GM19023 (cell line): ENCODE data around the gene CIDEA.

ENCODE experiments used
- ATAC-seq: cut with Tn5 transposase; IDR thresholded peaks from one replicate; pipeline ENCODE4 v1.9.1; 2021; ENCODE audit warnings: mild to moderate bottlenecking, moderate library complexity; ENCODE audit not compliant: unreplicated experiment

Gene CIDEA

DNA sequence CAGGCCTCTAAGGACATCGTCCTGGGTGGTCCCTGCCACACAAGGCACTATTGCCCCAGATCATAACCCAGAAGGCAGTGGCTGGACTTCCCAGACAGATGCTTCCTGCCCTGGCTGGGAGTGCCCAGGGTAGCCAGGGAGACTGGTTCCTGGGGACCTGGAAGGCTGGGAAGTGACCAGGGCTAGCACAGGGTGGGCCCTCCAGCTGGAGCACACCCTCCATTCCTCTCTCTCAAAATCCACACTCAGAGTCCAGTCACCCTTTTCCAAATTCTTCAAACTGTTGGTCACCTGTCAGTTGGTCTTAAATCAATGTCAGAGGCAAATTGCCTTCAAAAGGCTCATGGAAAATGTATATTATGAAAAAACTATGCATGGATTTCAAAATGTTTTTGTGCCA lies 42.3 kb downstream of the CIDEA start:
- no peak for ATAC-seq

DNA sequence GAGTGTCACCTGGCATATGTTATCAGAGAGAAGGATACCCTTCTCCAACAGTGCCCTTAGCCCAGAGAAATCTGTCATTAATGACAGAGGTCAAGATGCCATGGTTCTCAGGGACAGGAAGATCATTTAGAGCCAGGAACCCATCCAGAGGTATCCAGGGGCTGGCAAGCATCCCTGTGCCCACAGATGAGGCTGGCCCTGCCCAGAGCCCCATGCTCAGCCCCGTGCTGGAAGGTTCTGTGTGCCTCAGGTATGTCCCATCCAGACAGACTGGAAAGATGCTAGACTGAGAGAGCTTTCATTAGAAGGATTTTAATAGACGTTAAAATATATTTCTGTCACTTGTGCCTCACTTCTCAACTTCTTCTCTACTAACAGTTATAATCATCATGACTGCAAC lies 45.7 kb downstream of the CIDEA start:
- ATAC-seq, result no peak

DNA sequence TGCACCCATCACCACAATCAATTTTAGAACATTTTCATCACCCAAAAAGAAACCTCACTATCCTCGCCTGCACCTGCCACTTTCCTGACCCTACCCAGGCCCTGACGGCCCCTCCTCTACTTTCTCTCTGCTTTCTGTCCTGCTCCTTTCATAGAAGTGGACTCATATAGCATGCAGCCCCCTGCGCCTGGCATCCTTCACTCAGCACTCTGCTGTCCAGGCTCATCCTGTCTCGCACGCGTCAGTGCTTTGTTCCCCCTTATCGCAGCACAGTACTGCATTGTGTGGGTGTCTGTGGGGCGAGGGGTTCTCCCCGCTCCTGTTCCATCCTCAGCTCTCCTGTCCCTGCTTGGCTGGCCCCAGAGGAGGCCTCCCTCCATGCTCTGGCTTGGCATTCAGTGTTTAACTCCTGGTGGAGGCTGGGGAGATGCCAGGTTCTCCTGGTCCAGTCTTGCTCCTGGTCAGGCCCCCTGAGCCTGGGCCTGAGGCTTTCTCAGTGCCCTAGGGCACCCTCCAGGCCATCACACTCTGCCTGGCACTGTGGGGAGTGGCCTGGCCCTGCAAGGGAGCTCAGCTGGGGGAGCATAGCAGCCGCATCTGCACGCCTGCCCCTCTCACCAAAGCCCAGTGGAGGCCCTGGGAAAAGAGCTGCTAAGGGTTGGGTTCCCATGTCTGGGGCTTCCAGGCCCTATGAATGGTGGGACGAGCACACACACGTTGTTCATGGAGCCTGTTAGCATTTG lies 47.3 kb downstream of the CIDEA start:
- no peak for ATAC-seq

DNA sequence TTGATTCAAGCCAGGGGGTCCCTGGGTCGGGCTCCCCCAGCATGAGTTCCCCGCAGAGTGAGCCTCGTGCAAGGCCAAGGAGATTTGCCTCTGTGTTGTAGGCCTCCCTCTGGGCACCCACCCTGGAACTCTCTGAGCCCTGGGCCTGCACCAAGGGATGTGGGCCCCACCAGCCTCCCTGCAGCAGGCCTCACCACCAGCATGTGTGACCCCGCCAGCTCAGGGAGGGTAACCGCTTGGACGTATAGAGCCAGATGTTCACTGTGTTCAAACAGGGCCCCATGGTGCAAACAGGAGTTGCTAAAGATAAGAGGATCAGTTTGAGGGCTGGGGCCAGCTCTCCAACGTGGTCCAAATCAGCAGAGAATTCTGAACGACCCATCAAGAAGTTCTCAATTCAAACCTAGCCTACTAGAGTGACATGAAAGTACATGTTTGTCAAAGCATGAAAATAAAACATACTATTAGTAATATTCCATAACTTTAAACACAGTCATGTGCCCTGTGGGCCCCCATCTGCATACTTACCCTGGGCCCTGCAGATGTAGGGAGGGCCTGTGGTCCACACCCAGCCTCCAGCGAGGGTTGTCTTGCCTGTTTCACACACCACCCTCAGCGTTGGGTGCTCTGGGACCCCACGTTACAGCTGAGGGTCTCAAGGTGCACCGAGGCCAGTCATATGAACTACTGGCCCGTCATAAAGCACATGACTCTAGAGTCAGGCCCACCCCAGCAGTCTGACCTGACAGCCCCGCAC lies 48.4 kb downstream of the CIDEA start:
- ATAC-seq, result no peak

DNA sequence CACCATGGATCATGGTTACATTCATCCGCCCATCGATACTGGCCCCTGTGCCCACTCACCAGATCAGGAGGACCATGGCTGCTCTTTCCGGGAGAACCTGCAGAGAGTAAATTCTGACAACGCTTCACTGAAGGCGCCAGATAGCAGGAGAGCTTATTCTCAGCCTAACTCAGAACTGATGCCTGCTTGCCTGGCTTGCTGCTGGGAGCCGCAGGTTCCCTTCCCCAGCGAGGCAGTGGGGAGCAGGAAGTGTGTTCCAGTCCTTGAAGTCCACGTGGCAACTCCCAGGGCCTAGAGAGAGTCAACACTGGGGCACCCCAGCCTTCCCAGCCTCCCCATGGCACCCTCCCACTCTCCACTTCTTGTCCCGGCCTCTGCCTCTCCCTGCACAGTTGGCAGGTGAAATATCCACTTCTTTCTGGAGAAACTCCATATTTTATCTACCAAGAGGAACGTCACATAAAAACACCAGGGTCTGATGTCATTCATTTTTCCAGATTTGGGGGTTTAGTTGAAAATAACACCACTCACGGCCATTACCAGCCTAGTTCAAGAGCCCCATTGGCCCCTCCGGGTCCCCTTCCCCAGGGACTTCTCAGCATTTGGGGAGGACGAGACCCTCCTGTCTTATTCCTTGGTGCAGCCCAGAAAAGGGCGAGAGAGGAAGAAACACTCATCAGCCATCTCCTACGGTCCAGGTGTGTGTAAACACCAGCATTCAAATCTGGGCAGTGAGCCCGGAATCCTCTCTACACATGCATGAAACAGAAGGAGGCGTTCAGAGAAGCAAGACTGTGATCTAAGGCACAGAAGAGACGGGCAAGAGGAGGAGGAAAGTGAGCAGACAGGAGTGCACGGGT lies 50.4 kb downstream of the CIDEA start:
- no peak for ATAC-seq

DNA sequence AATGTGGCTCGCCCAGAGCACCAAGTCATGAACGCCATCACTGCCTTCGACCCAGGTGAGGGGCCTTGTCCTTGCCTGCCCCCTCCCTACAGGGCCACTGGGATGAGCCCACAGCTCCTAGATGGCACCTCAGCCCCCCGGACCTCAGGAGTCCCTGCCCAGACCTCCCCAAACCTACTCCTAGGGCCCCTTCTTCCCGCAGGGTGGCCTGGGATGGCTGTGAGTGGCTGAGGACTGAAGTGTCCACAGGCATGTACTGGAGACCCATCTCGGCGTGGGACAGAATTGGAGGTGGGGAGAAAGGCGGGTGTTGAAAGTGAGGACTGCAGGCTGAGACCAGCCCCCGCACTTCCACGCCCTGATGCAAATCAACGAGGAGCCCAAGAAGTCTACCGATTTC lies 51.0 kb downstream of the CIDEA start:
- no peak for ATAC-seq

DNA sequence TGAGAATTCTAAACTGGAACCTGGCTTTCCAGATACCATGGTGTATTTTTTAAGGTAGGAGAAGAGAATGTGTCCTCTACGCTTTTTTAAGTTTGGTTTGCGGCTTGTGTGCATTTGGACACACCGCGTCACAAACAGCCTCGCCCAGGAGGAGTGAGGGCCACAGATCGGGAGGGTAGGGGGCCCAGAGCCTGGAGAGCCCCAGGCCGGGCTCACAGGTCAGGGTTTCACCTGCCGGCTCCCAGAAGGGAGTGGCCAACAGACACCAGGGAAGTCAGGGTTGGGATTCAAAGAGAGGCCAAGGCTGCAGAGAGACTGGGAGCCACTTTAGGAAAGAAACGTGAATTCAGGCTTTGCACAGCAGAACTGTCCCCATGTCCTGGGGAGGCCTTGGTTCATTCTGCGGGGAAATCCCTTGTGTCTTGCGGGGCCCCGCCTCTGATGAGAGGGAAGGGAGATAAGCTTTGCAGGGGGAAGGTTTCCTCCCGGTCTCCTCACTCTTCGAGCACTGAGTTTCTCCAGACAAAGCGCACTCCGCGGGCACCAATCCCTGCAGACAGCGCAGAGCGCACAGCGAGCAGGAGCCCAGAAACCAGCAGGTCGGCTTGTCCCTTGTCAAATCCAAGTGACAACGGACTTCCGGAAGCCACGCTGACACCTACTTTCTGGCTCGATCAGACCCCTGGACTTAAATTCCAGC lies 51.9 kb downstream of the CIDEA start:
- no peak for ATAC-seq

DNA sequence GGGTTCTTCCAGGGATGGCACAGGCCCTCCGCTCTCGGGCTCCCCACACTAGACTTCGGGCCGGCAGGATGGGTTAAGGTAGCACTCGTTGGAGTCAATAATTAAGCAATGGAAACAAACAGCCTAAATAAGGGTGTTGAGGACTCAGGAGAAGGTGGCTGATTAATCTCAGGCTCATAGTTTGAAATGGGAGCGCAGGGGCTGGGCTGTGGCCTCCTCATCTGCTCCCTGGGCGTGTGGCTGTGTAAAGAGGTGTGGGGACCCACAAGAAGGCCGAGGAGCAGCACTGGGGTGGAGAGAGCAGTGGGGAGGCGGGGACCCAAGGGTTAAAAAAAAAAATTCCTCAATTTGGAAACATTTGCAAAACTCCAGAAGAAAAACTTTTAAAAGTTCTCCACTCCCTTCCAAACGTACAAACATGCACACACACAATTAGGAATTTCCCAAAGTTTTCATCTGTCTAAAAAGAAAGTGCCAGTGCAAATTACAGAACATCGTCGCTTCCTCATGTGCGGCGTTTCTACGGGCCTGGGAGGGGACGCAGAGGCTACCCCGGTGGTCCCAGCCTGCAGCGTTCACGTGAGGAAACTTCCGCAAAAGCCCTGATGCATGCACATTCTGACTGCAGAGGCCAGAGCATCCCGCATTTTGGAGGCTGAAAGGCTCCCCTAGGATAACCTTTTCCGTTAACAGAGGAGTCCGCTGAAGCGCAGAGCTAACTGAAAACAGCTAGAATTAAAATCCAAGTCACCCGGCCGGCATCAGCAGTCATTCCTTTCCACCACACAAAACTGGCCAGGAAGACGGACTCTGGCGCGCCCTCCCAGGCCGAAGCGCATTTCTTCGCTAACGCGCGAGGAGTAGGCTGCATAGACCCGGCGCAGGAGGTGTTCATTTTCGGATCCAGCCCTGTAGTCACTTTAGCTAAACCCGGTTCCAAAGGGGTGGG lies 52.9 kb downstream of the CIDEA start:
- ATAC-seq, result peak; percentile 18

DNA sequence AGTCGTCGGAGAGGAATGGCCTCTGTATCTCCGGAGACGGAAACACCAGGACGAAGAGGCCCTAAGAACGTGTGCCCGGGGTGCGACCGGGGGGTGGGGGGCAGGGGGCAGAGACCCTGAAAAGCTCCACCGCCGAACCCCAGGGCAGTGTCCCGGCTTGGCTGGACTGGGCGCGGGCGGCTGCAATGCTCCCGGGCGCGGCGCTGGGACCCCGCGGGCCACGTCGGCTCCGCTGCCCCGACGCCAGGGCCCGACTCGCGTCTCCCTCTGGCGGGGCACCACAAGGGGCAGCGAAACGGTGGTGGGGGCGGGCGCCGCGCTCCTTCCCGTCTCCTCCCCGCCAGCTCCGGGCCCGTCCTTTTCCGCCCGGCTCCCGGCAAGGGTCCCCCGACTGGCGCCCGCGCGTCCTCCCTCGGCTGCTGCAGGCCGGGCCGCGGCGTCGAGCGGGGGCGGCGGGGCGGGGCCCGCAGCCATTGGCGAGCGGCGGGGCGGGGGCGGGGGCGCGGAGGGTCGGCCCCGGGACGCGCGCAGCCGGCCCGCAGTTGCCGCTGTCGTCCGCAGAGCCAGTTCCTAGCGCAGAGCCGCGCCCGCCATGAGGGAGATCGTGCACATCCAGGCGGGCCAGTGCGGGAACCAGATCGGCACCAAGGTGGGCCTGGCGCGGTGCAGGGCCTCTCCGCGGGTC lies 53.7 kb downstream of the CIDEA start, which contains the start of gene TUBB6:
Gene TUBB6 (plus strand): TSS at position 541 of the 685 bp plus-strand sequence. CDS start 52 bp downstream, at position 593.
- peak; percentile 49 for ATAC-seq

DNA sequence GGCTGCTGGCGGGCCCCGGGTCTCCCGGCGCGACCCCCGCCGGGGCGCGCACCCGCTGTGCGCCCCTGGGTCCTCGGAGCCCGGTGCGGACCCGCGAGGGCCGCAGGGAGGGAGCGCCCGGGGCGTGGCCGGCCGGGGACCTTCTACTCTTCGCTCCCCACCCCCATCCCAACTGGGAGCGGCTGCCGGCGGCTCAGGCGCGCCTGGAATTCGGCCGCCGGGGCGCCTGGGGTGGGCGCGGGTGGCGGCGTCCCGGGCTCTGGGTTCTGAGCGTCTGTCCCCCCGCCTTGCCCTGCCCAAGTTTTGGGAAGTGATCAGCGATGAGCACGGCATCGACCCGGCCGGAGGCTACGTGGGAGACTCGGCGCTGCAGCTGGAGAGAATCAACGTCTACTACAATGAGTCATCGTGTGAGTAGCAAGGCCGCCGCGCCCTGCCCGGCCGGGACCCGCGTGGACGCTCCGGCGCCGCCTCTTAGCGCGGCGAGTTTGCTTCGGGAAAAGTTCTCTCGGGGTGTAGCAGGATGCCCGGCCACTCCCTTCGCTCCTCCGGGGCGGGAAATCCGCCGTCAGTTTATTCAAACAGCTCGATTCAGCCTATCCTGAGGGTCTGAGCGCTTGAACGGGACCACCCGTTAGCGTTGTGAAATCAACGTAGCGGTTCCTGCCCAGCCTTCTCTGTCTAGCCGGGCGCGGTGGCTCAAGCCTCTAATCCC lies 54.4 kb downstream of the CIDEA start:
- peak; percentile 71 for ATAC-seq

DNA sequence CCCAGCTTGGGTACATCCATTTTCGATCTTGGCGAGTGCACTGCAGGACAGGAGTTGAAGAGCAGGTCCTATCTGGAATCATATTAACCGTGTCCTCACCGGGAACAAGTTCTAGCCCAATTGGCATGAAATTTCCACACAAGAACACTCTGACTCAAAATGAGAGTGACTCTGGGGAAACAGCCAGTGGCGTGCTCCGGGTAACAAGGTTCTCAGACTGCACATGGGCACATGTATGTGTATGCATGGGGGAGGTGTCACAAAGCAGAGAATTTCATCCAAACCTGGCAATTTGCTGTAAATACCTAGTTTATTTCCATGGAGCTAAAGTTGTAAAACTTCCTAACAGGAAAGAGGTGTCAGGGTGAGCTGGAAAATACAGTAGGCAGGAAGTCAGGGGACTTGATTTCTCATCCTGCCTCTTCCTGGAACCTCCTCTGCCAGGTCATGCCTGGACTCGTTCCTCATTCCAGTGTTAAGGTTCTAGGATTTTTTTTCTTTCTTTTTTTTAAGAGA lies 55.6 kb downstream of the CIDEA start:
- no peak for ATAC-seq

DNA sequence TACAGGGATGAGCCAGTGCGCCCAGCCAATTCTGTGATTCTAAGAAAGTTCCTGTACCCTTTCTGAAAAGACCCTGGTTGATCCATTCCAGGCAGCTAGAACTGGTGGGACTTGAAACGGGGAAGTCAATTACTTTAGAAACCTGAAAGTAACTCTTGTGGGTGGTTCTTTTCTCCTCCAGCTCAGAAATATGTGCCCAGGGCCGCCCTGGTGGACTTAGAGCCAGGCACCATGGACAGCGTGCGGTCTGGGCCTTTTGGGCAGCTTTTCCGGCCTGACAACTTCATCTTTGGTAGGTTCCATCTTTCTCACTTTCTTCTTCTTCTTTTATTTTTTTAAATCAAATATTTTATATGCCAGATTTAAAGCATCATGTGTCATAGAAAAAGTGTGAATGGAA lies 56.6 kb downstream of the CIDEA start:
- no peak for ATAC-seq

DNA sequence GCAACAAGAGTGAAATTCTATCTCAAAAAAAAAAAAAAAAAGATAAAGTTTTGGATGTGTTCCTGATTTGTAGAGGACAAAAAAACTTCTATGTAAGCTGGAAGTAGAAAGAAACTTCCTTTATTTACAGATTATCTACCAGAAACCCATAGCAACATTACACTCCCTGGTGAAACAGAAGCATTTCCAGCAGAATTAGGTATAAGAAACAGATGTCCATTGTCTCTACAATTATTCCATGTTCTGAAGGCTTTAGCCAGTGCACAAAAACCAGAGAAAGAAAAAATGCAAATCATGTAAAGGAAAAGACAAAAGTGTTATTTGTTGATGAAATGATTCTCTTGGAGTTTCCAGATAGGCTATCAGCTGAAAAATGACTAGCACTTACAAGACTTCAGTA lies 58.8 kb downstream of the CIDEA start:
- ATAC-seq, result no peak

DNA sequence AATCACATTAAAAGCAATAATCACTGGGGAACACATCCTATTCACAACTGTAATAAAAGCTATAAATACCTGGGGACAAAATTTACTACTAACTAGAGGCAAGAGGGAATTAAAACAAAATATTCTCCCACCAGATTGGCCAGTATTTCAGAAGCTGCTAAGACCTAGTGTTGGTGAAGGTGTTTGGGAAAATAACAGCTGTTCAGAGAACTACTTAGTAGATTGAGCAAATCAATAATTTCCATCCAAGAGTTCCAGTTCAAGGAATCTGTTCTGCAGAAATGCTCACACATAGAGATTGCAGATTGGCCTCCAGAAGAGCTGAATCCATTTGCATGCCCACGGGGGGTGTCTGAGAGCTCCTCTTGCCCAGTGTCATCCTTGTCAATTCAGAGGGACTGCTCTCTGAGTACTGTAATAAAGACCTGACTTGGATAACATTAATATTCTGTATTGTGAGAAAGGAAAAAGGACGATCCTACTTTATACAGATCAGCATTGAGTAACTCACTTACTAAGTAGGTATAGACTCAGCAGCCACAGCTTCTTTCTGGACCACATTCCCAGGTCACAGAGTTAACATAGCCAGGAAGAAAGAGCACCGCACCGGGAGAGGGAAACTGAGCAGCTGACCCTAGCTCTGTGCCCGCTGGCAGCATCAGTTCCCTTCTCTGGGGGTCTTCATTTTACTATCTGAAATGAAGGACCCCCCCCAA lies 59.5 kb downstream of the CIDEA start:
- no peak for ATAC-seq

DNA sequence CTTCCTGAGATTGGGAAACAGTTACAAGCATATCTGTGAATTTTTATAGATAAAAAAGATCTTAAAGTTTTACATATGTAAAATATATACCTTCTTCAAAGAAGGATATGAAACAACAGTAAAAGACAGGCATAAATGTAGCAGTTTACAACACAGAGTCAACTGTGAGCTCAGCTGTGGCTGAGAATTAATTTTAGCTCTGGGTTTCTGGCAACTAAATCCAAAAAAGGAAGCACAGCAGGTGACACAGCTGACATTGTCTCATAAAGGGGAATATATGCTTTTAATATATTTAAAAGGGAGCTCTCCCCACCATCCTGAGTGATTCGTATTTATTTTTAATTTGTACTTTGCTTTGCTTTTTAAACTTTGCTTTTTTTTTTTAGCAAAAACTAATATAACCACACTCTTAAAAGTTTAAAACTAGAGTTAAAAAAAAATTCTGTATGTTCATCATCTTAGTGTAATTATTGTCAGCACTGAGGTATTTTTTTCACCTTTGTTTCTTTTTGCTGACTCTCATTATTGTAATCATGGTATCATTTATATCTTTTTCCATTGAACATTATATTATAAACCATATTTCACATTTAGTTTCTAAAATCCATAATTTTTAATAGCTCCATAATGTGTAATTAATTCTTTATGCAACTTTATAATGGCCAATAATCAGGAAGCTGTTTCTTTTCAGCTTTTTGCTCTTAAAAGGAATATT lies 60.6 kb downstream of the CIDEA start:
- no peak for ATAC-seq

DNA sequence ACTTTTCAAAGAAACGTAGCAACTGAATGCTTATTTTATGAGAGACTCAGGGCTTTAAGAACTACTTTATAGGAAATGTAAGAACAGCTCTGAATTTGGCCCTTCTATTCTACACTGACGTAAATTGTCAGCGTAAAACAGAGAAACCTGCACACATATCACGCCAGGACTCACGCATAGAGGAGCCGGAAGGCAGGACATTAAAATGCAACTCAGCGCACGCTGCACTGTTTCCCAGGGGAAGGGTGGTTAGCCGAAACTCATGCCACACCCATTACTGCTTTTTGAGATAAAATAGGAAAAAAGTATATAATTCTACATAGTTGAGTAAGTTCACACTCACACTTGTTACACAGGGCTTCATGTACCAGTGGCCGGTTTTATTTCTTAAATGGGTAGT lies 61.3 kb downstream of the CIDEA start:
- no peak for ATAC-seq

DNA sequence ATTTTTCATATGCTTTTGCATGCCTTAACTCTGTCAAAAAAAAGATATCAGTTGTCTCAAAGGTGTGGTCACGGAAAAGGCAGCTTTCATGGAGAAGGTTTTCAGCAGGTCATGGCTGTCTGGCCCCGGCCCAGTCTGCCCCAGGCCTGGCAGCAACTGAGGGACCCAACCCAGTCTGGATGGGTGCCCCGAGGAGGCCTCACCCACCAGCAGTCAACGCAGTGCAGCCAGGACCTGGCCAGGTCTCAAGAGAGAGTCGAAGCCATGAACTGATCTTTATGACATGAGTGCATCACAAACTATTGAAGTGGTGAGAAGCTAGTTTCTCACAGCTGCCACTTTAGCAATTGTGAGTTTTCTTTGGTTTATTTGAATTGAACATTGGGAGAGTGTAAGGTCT lies 61.8 kb downstream of the CIDEA start:
- no peak for ATAC-seq
